ENCODE data around the gene NT5C1B.

NT5C1B gene

DNA sequence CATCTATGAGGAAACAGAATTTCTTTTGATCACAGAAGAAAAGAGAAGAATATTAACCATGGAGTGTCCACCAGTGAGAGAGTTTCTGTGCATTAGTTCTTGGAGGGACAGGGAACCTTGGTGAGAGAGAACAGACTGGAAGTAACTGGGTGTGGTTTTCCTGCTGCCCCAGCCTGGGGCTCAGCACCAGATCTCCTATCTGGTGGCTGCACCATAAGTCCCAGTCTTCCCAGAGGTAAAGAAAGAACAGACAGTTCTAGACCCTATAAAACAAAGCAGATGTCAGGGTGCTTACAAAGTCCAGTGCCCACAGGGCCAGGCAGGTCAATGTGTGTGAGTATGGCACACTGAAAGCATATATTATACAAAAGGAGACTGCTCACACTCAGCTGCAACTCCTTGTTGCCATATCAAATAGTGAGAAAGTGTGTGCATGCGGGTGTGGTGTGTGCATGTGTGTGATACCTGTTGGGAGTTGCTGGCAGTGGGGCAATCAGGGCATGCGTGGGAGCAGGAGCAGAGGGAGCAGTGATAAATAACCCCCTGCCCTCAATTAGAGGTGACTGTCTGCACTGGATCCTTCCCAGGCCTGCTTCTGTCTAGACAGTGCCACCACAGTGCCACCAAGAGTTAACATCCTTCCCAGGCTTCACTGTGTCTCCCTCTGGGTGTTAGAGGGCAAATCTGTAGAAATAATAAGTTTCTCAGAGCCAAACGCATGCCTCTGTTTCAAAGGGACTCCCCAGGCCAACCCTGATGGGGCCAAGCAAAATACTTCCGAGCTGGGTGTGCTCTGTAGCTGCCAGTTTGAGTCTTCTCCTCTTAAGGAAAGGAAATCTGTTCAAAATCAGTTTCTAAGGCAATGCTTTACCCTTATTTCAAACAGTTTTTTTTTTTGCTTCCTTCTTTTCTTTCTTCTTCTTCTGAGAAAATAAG, 74.6 kb downstream of the NT5C1B start:
- DNase-seq (ENCODE audit: low read depth in 2 of 2) = no peak
